MM.1S (cell line): ENCODE measurements around the gene TADA2B.
A peak's percentile ranks its signal among the peaks of the same experiment; 100 is the strongest.

ENCODE experiments used
- DNase-seq: peaks from one replicate; pipeline ENCODE4 v3.0.0-alpha.2; 2015
- H2AFZ ChIP-seq: fragments of 300-600 bp; sonication (generic); 2 replicates; pipeline ENCODE4 v1.6.0; 2016; ENCODE audit warnings: antibody characterized with exemption, low read length
- H3F3A ChIP-seq: fragments of 300-600 bp; sonication (generic); 2 replicates; pipeline ENCODE4 v1.6.1; 2016; ENCODE audit warnings: mild to moderate bottlenecking, antibody characterized with exemption, low read length, moderate library complexity, mixed read lengths; ENCODE audit not compliant: insufficient read depth
- H3K27ac ChIP-seq: fragments of 300-600 bp; sonication (generic); 2 replicates; pipeline ENCODE4 v1.5.1; 2016; ENCODE audit warnings: mild to moderate bottlenecking, low read length
- H3K27me3 ChIP-seq: fragments of 300-600 bp; sonication (generic); replicated peaks from 2 replicates; pipeline ENCODE4 v1.6.0; 2016; ENCODE audit warnings: low read length; ENCODE audit not compliant: insufficient read depth
- H3K36me3 ChIP-seq: fragments of 300-600 bp; sonication (generic); replicated peaks from 2 replicates; pipeline ENCODE4 v1.6.1; 2016; ENCODE audit warnings: mild to moderate bottlenecking, low read length, mixed read lengths; ENCODE audit not compliant: insufficient read depth
- H3K4me1 ChIP-seq: fragments of 300-600 bp; sonication (generic); 2 replicates; pipeline ENCODE4 v1.6.1; 2016; ENCODE audit warnings: low read length, mixed read lengths
- H3K4me2 ChIP-seq: fragments of 300-600 bp; sonication (generic); 2 replicates; pipeline ENCODE4 v1.6.0; 2016; ENCODE audit warnings: low read depth, low read length
- H3K4me3 ChIP-seq: fragments of 300-600 bp; sonication (generic); 2 replicates; pipeline ENCODE4 v1.5.1; 2016; ENCODE audit warnings: low read length, mixed read lengths
- H3K79me2 ChIP-seq: fragments of 300-600 bp; sonication (generic); 2 replicates; pipeline ENCODE4 v1.6.1; 2016; ENCODE audit warnings: mixed run types, low read length, mixed read lengths
- H3K9ac ChIP-seq: fragments of 300-600 bp; sonication (generic); 2 replicates; pipeline ENCODE4 v1.6.1; 2016; ENCODE audit warnings: low read length, mixed read lengths
- H3K9me2 ChIP-seq: fragments of 300-600 bp; sonication (generic); replicated peaks from 2 replicates; pipeline ENCODE4 v1.6.1; 2016; ENCODE audit warnings: mild to moderate bottlenecking, low read length, mixed read lengths; ENCODE audit not compliant: insufficient read depth
- H3K9me3 ChIP-seq: fragments of 300-600 bp; sonication (generic); replicated peaks from 2 replicates; pipeline ENCODE4 v1.6.1; 2016; ENCODE audit warnings: mild to moderate bottlenecking, low read length, mixed read lengths; ENCODE audit not compliant: insufficient read depth
- H4K20me1 ChIP-seq: fragments of 300-600 bp; sonication (generic); 2 replicates; pipeline ENCODE4 v1.6.1; 2016; ENCODE audit warnings: mild to moderate bottlenecking, low read length, moderate library complexity, mixed read lengths; ENCODE audit not compliant: insufficient read depth
- CTCF ChIP-seq: fragments of 300-600 bp; sonication (generic); IDR thresholded peaks from 2 replicates; pipeline ENCODE4 v1.5.1; 2016; ENCODE audit warnings: antibody characterized with exemption, low read length, mixed read lengths
- EZH2 ChIP-seq: fragments of 300-600 bp; sonication (generic); optimal IDR thresholded peaks from 2 replicates; pipeline ENCODE3; 2017; ENCODE audit warnings: low read depth, mild to moderate bottlenecking, antibody characterized with exemption, low read length, mixed read lengths
- EZH2phosphoT487 ChIP-seq: fragments of 300-600 bp; sonication (generic); IDR thresholded peaks from 2 replicates; pipeline ENCODE4 v1.6.1; 2018; ENCODE audit warnings: antibody characterized with exemption, low read length

The TADA2B gene

DNA sequence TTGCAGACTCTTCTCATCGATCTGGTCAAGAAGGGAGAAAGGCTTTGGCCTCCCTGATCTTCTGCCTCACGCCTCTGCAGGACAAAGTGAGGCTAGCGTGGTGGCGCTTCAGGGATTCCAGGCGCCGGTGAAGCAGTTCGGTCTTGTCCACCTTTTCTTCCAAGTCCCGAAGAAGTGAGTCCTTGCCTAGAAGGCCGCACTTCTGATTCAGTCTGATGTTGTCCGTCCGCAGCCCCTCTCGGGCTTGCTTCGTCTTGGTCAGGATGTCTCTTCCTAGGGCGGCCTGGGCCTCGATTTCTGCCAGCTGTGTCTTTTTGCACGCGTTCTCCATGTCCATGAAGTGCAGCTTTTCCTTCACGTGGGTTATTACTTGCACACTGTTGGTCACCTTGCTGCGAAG is 1.9 kb upstream of the TADA2B start:
- H3F3A ChIP-seq: no peaks in the 10 kb centered on the region
- no peak overlapping the region for H3K4me3 ChIP-seq
- no peak for DNase-seq
- peaks cover 28% of the 10 kb centered on the region for H3K79me2 ChIP-seq
- no peak overlapping the region for H3K9ac ChIP-seq
- no peaks in the 10 kb centered on the region for H3K9me2 ChIP-seq
- H4K20me1 ChIP-seq: no peaks in the 10 kb centered on the region
- peaks cover 11% of the 10 kb centered on the region; the same call in 1 of the 2 replicates for H3K4me1 ChIP-seq
- H3K36me3 ChIP-seq: no peaks in the 10 kb centered on the region
- H3K9me3 ChIP-seq: no peaks in the 10 kb centered on the region
- TF ChIP-seq EZH2 (no peak), EZH2phosphoT487 (no peak), CTCF (no peak)
- H3K4me2 ChIP-seq: no peak overlapping the region
- 0 out of 2 replicates have a peak, but pooled peaks cover 3% of the 10 kb centered on the region for H3K27me3 ChIP-seq
- H2AFZ ChIP-seq: no peak overlapping the region
- H3K27ac ChIP-seq: no peak overlapping the region

DNA sequence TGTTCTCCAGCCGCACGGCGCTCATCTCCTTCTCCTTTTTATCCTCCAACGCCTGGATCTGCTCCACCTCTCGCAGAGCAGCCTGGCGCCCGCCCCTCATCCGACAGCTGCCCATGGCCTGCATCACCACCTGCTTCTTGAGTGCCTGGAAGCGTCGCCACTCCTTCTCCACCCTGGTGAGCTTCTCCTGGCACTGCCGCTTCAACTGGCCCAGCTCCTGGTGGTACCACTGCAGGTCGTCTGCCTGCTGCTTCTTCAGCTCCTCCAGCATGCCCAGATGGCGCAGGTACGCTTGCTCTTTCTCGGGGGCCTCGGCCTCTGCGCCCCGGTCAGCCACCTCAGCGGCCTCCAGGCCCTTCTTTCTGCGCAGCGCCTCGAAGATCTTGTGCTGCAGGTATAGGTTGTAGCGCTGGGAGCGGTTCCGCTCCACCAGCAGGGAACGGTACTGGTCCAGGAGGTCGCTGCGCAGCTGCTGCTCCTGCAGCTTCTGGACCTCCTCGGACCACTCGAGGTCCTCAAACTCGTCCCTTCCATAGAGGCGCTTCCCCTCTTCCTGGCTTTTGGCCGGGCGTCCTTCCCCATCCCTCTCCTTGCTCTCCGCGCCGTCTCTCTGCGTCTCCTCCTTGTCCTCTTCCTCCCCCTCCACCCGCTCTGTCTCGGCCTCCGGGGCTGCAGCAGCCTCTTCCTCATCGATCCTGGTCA is 1.2 kb upstream of the TADA2B start:
- Histone ChIP-seq H3K9me3 (no peaks in the 10 kb centered on the region), H2AFZ (peak overlapping the region; percentile 92), H3K79me2 (peaks cover 35% of the 10 kb centered on the region), H3K4me1 (peaks cover 11% of the 10 kb centered on the region; the same call in 1 of the 2 replicates), H4K20me1 (no peaks in the 10 kb centered on the region), H3K36me3 (no peaks in the 10 kb centered on the region), H3K27ac (no peak overlapping the region), H3K27me3 (0 out of 2 replicates have a peak, but pooled peaks cover 3% of the 10 kb centered on the region), H3K4me2 (peak overlapping the region; percentile 97), H3K9me2 (no peaks in the 10 kb centered on the region), H3K4me3 (peak overlapping the region; percentile 92), H3F3A (no peaks in the 10 kb centered on the region), H3K9ac (peak overlapping the region; percentile 44; the same call in 1 of the 2 replicates)
- TF ChIP-seq EZH2phosphoT487 (no peak), EZH2 (no peak), CTCF (no peak)
- no peak for DNase-seq

GRCh38 chr4:7042503-7043283 is 479 bp upstream of the TADA2B start:
- H3K9ac ChIP-seq: peak overlapping the region; percentile 44; the same call in 1 of the 2 replicates
- no peaks in the 10 kb centered on the region for H4K20me1 ChIP-seq
- TF ChIP-seq EZH2phosphoT487 (no peak), EZH2 (no peak), CTCF (no peak)
- H3K9me3 ChIP-seq: no peaks in the 10 kb centered on the region
- no peaks in the 10 kb centered on the region for H3K9me2 ChIP-seq
- peak overlapping the region; percentile 92 for H2AFZ ChIP-seq
- H3K36me3 ChIP-seq: no peaks in the 10 kb centered on the region
- peaks cover 43% of the 10 kb centered on the region for H3K79me2 ChIP-seq
- peak overlapping the region; percentile 10; the same call in 1 of the 2 replicates for H3K27ac ChIP-seq
- peak overlapping the region; percentile 97 for H3K4me2 ChIP-seq
- H3K4me3 ChIP-seq: peak overlapping the region; percentile 92
- peak; percentile 96 for DNase-seq
- no peaks in the 10 kb centered on the region for H3F3A ChIP-seq
- 0 out of 2 replicates have a peak, but pooled peaks cover 3% of the 10 kb centered on the region for H3K27me3 ChIP-seq
- H3K4me1 ChIP-seq: peaks cover 11% of the 10 kb centered on the region; the same call in 1 of the 2 replicates
